GM21786 (cell line): ENCODE measurements around the gene PCCA.
A peak's percentile ranks its signal among the peaks of the same experiment; 100 is the strongest.

Experiments used
- ATAC-seq: cut with Tn5 transposase; IDR thresholded peaks from one replicate; pipeline ENCODE4 v1.9.1; 2021; ENCODE audit not compliant: unreplicated experiment

The PCCA gene

GRCh38 chr13:100491164-100491842 lies 402.4 kb downstream of the PCCA start:
- no peak for ATAC-seq

GRCh38 chr13:100493418-100493817 lies 404.5 kb downstream of the PCCA start:
- no peak for ATAC-seq

- ATAC-seq: no peak
These were observed 406.6 kb downstream of the PCCA start for GRCh38 chr13:100495455-100495854.

GRCh38 chr13:100497389-100497788 lies 408.5 kb downstream of the PCCA start:
- no peak for ATAC-seq

- no peak for ATAC-seq
These were observed 413.6 kb downstream of the PCCA start for GRCh38 chr13:100502446-100502845.

- no peak for ATAC-seq
These were observed 414.7 kb downstream of the PCCA start for GRCh38 chr13:100503622-100504021.

- peak; percentile 63 for ATAC-seq
These were observed 417.3 kb downstream of the PCCA start for GRCh38 chr13:100506154-100506553.

GRCh38 chr13:100506600-100507422 lies 417.9 kb downstream of the PCCA start:
- no peak for ATAC-seq

GRCh38 chr13:100508455-100508854 lies 419.6 kb downstream of the PCCA start:
- no peak for ATAC-seq

- no peak for ATAC-seq
These were observed 420.1 kb downstream of the PCCA start for GRCh38 chr13:100508996-100509395.

GRCh38 chr13:100510208-100510957 lies 421.5 kb downstream of the PCCA start:
- no peak for ATAC-seq

GRCh38 chr13:100511466-100511865 lies 422.6 kb downstream of the PCCA start:
- no peak for ATAC-seq

GRCh38 chr13:100512422-100512821 lies 423.5 kb downstream of the PCCA start:
- ATAC-seq: no peak

- ATAC-seq: no peak
These were observed 424.3 kb downstream of the PCCA start for GRCh38 chr13:100513171-100513570.

- no peak for ATAC-seq
These were observed 425.2 kb downstream of the PCCA start for GRCh38 chr13:100513987-100514670.

- ATAC-seq: peak; percentile 92
These were observed 426.0 kb downstream of the PCCA start for GRCh38 chr13:100514788-100515409.

GRCh38 chr13:100515410-100515800 lies 426.5 kb downstream of the PCCA start:
- ATAC-seq: no peak

GRCh38 chr13:100517135-100517534 lies 428.2 kb downstream of the PCCA start:
- ATAC-seq: no peak

- ATAC-seq: no peak
These were observed 428.8 kb downstream of the PCCA start for GRCh38 chr13:100517728-100518127.

- no peak for ATAC-seq
These were observed 429.6 kb downstream of the PCCA start for GRCh38 chr13:100518394-100519062.
